ENCODE measurements around the gene DLGAP5.

DLGAP5 gene

DNA sequence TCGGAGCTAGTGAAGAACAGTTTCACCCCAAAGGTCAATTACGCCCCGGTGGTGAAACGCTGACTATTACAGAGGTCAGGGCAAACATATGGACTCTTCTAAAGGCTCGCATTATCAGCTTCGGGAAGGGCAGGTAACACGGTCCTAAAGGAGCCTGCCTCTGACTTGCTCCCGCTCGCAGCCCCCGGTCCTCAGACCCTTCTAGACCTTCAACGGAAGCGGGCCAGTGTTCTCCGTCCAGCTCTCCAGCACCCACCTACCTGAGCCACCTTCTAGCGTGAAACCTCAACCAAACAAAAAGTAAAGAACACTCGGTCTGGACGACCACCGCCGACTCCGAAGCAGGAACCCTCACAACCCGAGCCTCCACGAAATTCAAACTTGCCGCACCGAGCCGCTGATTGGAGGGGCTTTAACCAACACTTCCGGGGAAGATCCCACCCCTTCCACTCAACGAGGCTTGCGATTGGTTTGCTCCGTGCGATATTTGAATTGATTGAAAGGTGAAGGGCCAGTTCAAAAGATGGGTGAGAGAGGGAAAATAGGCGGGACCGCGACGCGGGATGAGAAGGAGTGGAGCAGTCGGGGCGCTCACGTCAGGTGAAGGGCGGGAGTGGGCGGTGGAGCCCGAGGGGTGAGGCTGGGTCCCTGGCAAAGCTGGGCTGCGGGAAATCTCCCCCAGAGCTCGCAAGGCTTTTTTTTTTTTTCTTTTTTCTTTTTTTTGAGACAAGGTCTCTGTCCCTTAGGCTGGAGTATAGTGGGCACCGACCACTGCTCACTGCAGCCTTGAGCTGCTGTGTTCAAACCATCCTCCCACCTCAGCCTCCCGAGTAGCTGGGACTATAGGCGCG, at the start of gene DLGAP5:
TSS of gene DLGAP5 (minus strand) at position 383 of the 851 bp plus-strand sequence. CDS start 2,406 bp downstream, outside the sequence.
- DNase-seq = peak; percentile 93

DNA sequence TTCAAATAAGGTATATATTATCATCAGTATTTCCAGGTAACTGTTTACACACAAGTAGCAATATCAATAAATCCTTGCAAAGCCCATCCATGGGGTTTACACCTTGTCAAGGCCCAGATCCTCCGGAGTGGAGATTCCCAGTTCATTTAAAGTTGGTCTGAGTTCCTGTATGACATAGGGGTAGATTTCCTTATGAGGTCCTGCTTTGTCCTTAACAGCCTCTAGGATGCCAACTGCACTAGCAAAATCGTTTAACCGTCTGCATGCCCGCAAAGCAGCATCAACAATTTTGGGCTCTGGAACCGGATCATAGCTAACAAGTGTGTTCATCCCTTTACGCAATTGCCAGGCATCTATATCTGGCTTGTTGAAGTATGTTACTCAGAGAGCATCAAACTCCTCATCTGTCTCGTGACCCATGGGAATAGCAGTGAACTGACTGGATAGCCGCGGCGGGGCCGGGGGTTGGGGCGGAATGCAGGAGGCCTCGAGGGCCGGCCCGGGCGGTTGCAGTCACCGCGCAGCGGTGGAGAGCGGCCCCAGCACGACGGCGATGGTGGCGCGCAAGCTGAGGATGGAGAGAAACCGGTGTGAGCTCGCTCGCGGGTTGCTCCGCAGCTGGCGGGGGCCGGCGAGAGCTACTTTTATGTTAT, 49.3 kb upstream of the DLGAP5 start:
- no peak for DNase-seq

GRCh38 chr14:55239320-55239719, 47.9 kb upstream of the DLGAP5 start:
- DNase-seq = no peak

DNA sequence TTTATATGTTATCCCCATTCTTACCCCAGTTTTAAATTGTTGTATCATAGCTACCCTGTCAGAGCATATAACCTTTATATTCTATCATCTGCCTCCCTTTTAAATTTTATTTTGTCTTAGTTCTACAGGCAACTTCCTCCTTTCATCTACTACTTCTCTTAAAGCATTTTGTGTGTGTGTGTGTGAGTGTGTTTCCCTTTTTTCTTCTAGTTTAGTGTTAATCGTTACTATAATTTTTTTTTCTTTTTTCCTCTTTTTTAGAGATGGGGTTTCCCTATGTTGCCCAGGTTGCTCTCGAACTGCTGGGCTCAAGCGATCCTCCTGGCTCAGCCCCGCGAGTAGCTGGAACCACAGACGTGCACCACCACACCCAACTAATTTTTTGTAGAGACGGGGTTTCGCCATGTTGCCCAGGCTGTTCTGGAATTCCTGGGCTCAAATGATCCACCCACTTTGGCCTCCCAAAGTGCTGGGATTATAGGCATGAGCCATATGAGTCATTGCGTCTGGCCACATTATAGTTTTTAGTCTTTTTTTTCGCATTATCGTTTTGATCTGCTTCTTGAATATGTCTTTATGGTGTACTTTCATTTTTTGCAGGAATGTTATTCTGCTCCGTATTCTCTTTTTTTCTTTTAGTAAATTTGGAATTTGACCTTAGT, 46.8 kb upstream of the DLGAP5 start:
- no peak for DNase-seq

DNA sequence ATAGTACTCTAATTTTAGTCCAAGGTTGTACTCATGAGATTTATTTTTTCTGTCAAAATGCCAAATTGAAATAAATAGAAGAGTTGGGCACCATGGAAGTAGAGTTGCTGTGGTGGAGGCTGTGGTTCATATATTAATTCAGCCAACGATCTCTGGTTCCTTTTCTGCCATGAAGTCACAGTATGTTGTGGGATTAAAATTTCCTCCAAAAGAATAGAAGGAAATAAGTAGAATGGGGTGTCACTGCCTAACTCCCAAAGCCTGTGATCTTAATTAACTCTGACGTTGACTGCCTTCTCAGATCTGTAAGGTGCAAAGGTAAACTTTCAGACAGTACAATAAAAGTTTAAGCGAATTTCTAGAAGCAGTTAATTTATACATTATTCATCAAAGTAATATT, 42.2 kb upstream of the DLGAP5 start:
- no peak for DNase-seq

DNA sequence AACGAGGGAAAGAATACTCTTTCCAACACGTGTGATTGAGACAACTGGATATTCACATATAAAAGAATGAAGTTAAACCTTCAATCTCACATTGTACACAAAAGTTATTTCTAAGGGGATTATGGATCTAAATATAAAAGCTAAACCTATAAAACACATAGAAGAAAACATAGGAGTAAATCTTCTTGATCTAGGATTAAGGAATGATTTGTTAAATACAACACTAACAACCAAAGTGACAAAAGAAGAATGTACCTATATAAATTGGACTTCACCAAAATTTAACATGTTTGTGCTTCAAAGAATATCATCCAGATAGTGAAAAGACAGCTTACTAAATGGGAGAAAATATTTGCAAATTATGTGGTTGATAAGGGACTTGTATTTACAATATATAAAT, 36.9 kb upstream of the DLGAP5 start:
- DNase-seq = no peak

GRCh38 chr14:55223364-55223763, 32.0 kb upstream of the DLGAP5 start:
- DNase-seq = no peak

DNA sequence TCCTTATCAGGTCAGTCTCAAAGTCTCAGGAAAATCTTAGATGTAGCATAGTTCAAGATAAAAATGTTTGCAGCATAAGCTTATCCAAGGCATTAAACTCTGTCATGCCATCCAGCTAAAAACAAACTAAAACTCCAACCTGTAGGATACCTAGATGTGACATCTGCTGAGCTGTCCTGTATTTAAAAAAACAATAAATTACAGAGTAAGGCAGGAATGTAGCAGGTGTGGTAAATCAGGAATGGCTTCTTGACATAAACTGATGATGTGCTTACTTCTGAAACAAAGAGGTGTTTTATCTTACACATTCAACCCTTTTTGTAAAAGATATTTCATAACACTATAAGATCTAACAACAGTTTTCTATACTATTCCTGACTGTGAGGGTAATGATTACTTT, 30.6 kb upstream of the DLGAP5 start:
- no peak for DNase-seq

- no peak for DNase-seq
Measured at GRCh38 chr14:55221186-55221585, 29.8 kb upstream of the DLGAP5 start.

GRCh38 chr14:55220230-55220629, 28.8 kb upstream of the DLGAP5 start:
- DNase-seq = no peak

- DNase-seq = no peak
Measured at GRCh38 chr14:55212634-55213033, 21.2 kb upstream of the DLGAP5 start.

GRCh38 chr14:55207832-55208231, 16.4 kb upstream of the DLGAP5 start:
- DNase-seq = no peak

DNA sequence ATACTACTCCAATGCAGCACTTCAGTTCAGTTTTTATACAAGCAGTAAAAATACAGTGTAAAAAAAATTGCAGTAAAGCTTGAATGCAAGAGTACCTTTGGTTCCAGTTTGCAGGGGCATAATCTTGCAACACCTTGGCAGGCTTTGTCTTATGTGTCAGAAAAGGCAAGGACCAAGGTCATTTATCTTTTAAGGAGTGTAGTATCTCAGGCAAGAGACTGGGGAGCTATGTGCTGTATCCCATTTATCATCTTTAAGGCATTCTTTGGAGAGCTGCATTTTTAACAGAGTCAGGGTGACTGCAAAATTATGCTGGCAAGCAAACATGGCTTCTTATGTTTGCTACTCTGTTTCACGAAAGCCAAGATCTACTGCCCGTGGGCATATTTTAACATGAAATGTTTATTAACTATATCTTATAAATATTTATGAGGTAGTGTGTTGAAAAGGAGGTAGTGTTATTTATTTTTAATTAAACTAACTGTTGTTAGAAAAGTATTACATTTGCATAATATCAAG, 14.8 kb upstream of the DLGAP5 start:
- DNase-seq = no peak

DNA sequence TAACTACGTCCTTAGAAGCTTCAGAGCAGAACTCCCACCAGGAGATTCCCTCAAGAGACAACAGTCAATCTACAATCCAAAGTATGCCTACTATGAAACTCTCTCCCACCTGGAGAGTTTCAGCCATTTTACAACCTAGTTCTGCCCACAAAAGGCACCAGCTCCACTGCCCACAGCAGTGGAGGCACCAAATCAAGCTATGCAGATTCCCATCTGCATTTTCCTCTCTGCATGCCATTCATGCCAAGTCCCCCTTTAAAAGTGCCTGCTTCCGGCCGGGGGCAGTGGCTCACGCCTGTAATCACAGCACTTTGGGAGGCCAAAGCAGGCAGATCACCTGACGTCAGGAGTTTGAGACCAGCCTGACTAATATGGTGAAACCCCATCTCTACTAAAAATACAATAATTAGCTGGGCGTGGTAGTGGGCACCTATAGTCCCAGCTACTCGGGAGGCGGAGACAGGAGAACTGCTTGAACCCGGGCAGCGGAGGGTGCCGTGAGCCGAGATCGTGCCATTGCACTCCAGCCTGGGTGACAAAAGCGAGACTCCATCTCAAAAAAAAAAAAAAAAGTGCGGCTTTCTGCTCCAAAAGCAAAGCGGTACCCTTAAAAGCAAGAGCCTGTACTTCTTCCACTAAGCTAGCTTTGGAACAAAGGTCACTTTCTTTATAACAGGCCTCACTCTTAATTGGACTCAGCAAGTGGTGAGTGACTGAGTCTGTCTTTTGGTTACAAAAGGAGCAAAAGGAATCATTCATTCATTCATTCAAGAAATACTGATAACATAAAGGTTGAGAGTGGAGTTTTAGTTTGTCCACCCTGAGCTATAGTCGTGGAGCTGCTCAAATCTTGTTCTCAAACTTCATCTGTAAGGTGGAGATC, 10.1 kb upstream of the DLGAP5 start:
- no peak for DNase-seq

- no peak for DNase-seq
Measured at GRCh38 chr14:55200651-55201050, 9.3 kb upstream of the DLGAP5 start.

DNA sequence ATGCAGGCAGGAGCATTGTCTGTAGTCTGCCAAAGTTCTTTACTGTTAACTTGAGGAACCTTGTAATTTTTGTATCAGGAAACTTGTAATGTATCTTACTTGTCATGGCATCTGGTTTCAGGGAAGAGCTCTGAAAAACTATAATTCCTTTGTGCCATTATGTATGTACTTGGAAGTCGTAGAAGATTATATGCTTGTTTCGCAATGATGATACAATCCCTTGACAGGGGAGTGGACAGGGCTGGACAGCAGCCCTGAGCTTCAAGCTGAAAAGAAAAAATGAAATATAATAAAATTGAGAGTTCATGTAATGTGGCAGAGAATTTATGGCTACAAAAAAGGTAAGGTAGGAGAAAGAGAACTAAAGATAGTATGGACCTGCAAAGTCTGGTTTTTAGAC, 7.4 kb upstream of the DLGAP5 start:
- DNase-seq = no peak

- DNase-seq = no peak
Measured at GRCh38 chr14:55194656-55195355, 3.4 kb upstream of the DLGAP5 start.

GRCh38 chr14:55192054-55192621, 753 bp upstream of the DLGAP5 start:
- DNase-seq = no peak

DNA sequence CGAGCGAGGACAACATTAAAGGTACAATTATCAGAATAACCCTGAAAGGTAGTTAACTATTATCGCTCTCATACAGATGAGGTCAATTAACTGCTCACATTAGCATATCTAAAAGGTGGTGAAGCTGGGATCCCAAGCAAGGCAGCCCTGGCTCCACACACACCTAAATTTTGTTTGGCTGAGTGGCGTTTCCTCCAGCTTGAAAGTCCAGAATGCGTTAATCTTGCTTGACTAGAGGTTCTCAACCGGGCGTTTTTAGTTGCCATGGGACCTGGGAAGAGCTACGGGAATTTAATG, 531 bp downstream of the DLGAP5 start:
- no peak for DNase-seq

- no peak for DNase-seq
Measured at GRCh38 chr14:55188686-55189295, 2.6 kb downstream of the DLGAP5 start.

DNA sequence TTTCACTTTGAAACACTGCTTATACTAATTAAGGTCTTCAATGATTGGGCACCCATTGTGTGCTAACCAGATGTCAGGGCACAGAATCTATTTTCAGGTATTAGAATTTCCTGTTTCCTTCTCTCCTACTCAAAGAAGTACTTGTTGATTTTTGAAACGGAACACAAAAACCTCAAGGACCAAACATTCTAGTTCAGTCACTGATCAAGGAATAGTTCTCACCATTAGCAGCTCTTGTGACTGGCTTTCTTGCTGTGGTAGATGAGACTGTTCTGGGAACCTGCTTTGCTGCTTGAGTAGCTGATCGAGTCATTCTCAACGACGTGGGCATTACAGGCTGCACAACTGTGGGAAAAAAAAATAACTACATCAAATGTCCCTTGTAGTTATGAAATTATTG, 11.0 kb downstream of the DLGAP5 start:
- no peak for DNase-seq
